Cardiac muscle cell (in vitro differentiated cells and primary cell): ENCODE data around the gene CSPG4. TPM values are rescaled to one million over a fixed set of nuclear protein-coding genes. Genes with fewer than 3 reads are reported as not detected.

Experiments
- DNase-seq, 2 donors: peaks; one replicate each; pipeline versions ENCODE4 v3.0.0 to v3.0.0-alpha.2; 2010 to 2017; ENCODE audit warnings: low read depth in 1 of 2, low spot score in 1 of 2
- H3K27ac ChIP-seq: fragments of 200-600 bp; sonication (generic); 2 replicates; pipeline ENCODE4 v1.5.1; 2016
- H3K27me3 ChIP-seq: fragments of 200-600 bp; sonication (generic); 2 replicates; pipeline ENCODE4 v1.6.0; 2016; ENCODE audit warnings: control low read depth
- H3K36me3 ChIP-seq: fragments of 200-600 bp; sonication (generic); 2 replicates; pipeline ENCODE4 v1.5.1; 2016; ENCODE audit warnings: control low read depth
- H3K4me1 ChIP-seq: fragments of 200-600 bp; sonication (generic); 2 replicates; pipeline ENCODE4 v1.8.1; 2017; ENCODE audit warnings: low read depth, mild to moderate bottlenecking, mixed run types
- H3K4me3 ChIP-seq: fragments of 200-600 bp; sonication (generic); 2 replicates; pipeline ENCODE4 v1.5.1; 2016; ENCODE audit warnings: mild to moderate bottlenecking
- H3K9me3 ChIP-seq: fragments of 200-600 bp; sonication (generic); 2 replicates; pipeline ENCODE4 v1.5.1; 2017; ENCODE audit warnings: low read depth, mild to moderate bottlenecking, control low read depth
- CTCF ChIP-seq: IDR thresholded peaks from 2 replicates; pipeline ENCODE4 v1.5.1; 2012; ENCODE audit warnings: low read depth, mild to moderate bottlenecking, low read length
- polyA plus RNA-seq: library from polyadenylated mRNA; unstranded; fragments of >200 nt; fragmentation: Nextera tagmentation; extraction: Ambion mirVana; gene quantifications from 2 replicates; pipeline ENCODE4 v1.2.1, GENCODE V29; 2016
- total RNA-seq: library from RNA; depleted of rRNA; stranded (reverse); fragments of >200 nt; gene quantifications from 2 replicates; pipeline ENCODE4 v1.2.3, GENCODE V29; 2016

CSPG4 gene
- total and polyA plus RNA-seq, 2 experiments from 2014 or later: 7.1 to 30.6 TPM

GRCh38 chr15:75649045-75649761, 63.4 kb downstream of the CSPG4 start:
- Histone ChIP-seq H3K27ac (peak overlapping the region; percentile 84), H3K36me3 (no peaks in the 10 kb centered on the region), H3K9me3 (no peaks in the 10 kb centered on the region), H3K27me3 (no peaks in the 10 kb centered on the region), H3K4me3 (peak overlapping the region; percentile 70), H3K4me1 (peaks cover 26% of the 10 kb centered on the region)
- DNase-seq: no peak
- TF ChIP-seq CTCF: no peak

GRCh38 chr15:75648156-75649000, 64.3 kb downstream of the CSPG4 start:
- H3K9me3 ChIP-seq: no peaks in the 10 kb centered on the region
- H3K27me3 ChIP-seq: no peaks in the 10 kb centered on the region
- no peak for TF ChIP-seq CTCF
- DNase-seq: peak; percentile 59 to 65
- peak overlapping the region; percentile 84 for H3K27ac ChIP-seq
- H3K4me3 ChIP-seq: peak overlapping the region; percentile 70
- no peaks in the 10 kb centered on the region for H3K36me3 ChIP-seq
- peaks cover 25% of the 10 kb centered on the region for H3K4me1 ChIP-seq

- H3K36me3 ChIP-seq: no peaks in the 10 kb centered on the region
- H3K4me3 ChIP-seq: peak within 1 kb of the TSS; percentile 70
- H3K9me3 ChIP-seq: no peaks in the 10 kb centered on the region
- no peaks in the 10 kb centered on the region for H3K27me3 ChIP-seq
- peak within 1 kb of the TSS; percentile 84 for H3K27ac ChIP-seq
- peak; percentile 88 to 93 for DNase-seq
- H3K4me1 ChIP-seq: peaks cover 18% of the 10 kb centered on the region
- peak; percentile 65 for TF ChIP-seq CTCF
Measured at GRCh38 chr15:75647370-75648155, 65.1 kb downstream of the CSPG4 start, which contains the start of gene SNX33. TSS of gene SNX33 (plus strand) at chr15:75647912. CDS start at chr15:75649103, 1,191 bp downstream.

- Histone ChIP-seq H3K4me1 (peaks cover 12% of the 10 kb centered on the region), H3K4me3 (peak overlapping the region; percentile 70), H3K27me3 (no peaks in the 10 kb centered on the region), H3K27ac (peak overlapping the region; percentile 84), H3K36me3 (no peaks in the 10 kb centered on the region), H3K9me3 (no peaks in the 10 kb centered on the region)
- no peak for TF ChIP-seq CTCF
- peak in 1 of 2 donors; percentile 44 for DNase-seq
Measured at GRCh38 chr15:75646944-75647364, 65.7 kb downstream of the CSPG4 start.

- no peak for TF ChIP-seq CTCF
- Histone ChIP-seq H3K4me3 (peak overlapping the region; percentile 70), H3K27ac (no peak overlapping the region), H3K36me3 (no peaks in the 10 kb centered on the region), H3K4me1 (peaks cover 9% of the 10 kb centered on the region), H3K27me3 (no peaks in the 10 kb centered on the region), H3K9me3 (no peaks in the 10 kb centered on the region)
- DNase-seq: no peak
Measured at GRCh38 chr15:75646112-75646943, 66.3 kb downstream of the CSPG4 start.
